GM12864 (cell line): ENCODE results near the gene RALBP1.
"Not testable (repeated sequence)": the region's sequence is repeated elsewhere in the genome, so short reads cannot be mapped to it uniquely, and the experiment has no call there.

Source experiments
- DNase-seq: peaks from one replicate; pipeline ENCODE4 v3.0.0-alpha.2; 2011; ENCODE audit warnings: low read depth
- H3K4me3 ChIP-seq: 2 replicates; pipeline ENCODE4 v1.5.1; 2011; ENCODE audit warnings: mild to moderate bottlenecking, low read depth, low read length, control low read depth
- TF ChIP-seq, protein P1 (sequence below): IDR thresholded peaks from 2 replicates; pipeline ENCODE4 v1.5.1; 2011; ENCODE audit warnings: low read depth, mild to moderate bottlenecking, moderate library complexity, low read length, control low read depth, inconsistent platforms; ENCODE audit errors: missing control alignments

Gene RALBP1

DNA sequence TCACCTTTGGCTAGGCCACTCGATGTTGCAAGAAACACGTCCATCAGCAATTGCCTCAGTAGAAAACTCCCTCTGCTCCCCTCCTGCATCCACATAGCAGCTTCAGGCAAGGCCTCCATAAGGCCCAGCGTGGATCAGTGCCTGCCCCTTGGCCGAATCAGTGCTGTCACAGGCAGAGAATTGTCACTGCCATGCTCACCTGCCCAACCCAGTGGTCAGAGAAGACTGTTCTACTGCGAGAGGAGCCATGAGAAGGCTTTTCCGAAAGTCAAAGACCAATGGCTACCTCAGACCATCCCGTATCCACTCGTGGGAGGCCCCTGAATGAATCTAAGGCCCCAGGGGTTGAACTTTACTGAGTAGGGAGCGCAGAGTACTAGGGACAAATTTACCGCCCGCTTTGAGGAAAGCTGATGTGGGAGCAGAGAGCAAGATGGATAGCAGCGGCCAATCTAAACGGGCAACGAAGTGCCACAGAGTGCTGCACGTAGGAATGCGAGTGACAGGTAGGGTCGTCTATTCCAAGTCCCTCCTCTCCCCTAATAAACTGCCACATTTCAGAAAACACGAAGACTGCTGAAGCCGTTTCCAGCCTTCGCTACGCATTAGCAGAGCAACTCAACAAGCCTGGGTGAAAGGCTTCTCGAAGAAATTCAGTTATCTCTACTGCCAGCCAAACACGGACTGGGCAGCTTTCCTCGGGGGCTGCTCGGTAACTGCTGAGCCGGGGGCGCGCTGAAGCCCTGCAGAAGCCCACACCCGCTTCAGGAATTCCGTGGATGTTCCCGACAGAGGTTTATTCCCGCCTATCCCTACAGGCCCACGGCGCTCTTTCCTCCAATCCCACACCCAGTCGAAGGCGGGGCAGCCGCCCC lies 968 bp upstream of the RALBP1 start:
- TF ChIP-seq, protein P1, sequence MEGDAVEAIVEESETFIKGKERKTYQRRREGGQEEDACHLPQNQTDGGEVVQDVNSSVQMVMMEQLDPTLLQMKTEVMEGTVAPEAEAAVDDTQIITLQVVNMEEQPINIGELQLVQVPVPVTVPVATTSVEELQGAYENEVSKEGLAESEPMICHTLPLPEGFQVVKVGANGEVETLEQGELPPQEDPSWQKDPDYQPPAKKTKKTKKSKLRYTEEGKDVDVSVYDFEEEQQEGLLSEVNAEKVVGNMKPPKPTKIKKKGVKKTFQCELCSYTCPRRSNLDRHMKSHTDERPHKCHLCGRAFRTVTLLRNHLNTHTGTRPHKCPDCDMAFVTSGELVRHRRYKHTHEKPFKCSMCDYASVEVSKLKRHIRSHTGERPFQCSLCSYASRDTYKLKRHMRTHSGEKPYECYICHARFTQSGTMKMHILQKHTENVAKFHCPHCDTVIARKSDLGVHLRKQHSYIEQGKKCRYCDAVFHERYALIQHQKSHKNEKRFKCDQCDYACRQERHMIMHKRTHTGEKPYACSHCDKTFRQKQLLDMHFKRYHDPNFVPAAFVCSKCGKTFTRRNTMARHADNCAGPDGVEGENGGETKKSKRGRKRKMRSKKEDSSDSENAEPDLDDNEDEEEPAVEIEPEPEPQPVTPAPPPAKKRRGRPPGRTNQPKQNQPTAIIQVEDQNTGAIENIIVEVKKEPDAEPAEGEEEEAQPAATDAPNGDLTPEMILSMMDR, result no peak
- no peak for DNase-seq
- peak overlapping the region; percentile 79 for H3K4me3 ChIP-seq

DNA sequence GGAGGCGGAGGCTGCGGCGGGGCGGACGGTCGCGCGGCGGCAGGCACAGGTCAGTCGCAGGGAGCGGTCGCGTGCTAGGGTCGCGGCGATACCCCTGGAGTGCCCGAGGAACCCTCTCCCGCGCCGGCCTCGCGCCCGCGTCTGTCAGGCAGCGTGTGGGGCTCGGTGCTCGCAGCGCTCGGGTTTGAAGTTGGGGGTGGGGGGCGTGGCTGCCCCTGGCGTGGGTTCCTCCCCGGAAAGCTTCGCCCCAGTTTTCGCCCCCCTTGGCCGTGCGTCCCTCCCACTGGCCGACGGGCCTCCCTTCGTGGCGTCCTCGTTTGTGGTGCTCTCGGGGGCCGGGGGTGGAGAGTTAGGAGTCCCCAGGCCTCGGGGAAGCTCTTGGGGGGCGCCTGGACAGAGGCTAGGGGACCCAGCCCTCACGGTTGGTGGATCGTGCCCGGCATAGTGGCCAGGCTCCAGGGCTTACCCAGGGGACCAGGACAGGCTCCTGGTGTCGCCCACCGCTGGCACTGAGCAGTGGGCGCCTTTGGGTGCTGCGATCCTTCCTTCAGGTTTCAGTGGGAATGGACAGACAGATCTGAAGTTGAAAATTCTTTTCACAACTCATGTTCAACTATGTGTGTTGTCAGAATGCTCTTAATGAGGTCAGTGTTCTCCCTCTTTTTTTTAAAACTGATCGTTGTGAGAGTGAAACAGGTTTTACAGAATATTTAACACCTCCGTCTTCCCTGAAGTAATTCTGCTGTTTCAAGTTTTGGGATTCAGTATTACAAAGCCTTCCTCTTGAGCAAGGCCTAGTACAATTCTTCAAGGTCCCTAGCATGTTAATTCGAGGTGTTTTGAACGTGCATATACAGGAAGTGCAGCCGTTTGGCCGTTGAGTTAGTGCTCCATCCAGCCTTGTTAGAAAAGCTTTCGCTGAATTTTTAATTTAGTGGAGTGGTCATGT lies 604 bp downstream of the RALBP1 start:
- peak overlapping the region; percentile 71 for H3K4me3 ChIP-seq
- TF ChIP-seq, protein P1, result no peak
- DNase-seq, result peak; percentile 34

DNA sequence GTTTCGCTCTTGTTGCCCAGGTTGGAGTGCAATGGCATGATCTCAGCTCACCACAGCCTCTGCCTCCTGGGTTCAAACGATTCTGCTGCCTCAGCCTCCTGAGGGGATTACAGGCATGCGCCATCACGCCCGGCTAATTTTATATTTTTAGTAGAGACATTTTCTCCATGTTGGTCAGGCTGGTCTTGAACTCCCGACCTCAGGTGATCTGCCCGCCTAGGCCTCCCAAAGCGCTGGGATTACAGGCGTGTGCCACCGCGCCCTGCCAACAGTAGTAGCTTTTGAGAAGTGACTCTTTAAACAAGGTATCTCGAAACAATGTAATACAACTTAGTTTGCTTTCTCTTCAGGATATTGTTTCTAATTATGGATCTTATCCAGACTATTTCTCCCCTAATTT lies 1.6 kb downstream of the RALBP1 start:
- DNase-seq, result not testable (repeated sequence)
- peak overlapping the region; percentile 71; the same call in 1 of the 2 replicates for H3K4me3 ChIP-seq

DNA sequence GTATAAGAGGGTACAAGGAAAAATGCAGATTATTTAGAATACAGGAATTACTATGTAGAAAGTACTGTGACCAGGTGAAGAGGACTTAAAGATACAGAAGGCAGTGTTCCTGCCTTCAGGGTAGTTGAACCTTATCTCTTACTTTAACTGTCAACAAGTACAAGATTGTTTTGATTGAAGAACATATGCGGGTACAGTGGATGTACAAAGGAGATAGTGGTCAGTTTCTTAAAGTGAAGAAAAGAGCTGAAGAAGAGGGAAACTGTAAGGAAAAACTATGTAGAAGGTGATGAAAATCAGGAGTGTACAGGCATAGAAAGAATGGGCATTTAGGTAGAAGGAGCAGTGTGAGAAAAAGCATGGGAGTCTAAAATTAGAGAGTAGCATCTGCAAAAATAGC lies 2.2 kb downstream of the RALBP1 start:
- DNase-seq, result no peak
- TF ChIP-seq, protein P1, result no peak
- H3K4me3 ChIP-seq, result no peak overlapping the region

DNA sequence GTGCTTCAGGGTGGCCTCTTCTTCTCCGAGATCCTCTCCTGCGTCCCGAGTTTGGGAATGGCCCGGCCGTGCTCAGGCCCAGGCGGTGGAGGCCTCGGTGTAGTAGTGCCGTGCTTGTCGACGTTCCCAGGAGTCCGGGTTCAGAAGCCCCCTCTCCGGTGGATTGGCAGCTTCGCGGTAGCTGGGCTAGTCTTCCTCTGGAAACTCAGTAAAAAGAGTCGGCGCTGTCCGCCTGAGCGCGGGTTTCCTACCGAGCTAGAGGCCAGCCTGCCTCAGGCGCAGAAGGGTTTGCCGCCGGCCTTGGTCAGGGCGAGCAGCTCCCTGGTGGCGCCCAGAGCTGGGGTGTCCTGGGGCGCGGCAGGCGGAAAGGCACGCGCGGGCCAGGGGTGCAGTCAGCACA lies 3.2 kb downstream of the RALBP1 start:
- DNase-seq, result no peak
- no peak overlapping the region for H3K4me3 ChIP-seq
- TF ChIP-seq, protein P1, result no peak

DNA sequence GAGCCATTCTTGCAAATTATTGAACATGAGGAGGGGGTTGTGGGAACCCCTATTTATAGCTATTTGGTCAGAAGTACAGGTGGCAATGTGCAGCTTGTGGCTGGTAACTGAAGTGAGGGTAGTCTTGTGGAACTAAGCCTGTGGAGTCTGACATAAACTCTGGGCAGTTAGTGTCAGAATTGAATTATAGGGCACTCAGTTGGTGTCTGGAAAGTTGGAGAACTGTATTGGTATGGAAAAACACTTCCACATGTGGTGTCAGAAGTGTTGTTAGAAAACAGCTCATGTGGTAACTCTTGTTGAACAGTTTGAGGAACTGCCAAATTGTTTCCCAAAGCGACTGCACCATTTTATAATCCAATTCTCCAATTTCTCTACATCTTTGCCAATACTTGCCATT lies 7.5 kb downstream of the RALBP1 start:
- DNase-seq, result no peak
- H3K4me3 ChIP-seq, result no peak overlapping the region
- TF ChIP-seq, protein P1, result no peak

DNA sequence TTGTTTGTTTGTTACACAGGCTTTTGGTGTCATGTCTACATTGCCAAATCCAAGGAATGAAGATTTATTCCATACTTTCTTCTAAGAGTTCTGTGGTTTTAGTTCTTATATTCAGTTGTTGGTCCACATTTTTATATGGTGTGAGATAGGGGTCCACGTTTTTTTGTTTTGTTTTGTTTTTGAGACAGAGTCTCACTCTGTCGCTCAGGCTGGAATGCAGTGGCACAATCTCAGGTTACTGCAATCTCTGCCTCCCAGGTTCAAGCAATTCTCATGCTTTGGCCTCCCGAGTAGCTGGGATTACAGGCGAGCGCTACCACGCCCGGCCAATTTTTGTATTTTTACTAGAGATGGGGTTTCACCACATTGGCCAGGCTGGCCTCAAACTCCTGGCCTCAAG lies 8.2 kb downstream of the RALBP1 start:
- TF ChIP-seq, protein P1, result no peak
- no peak overlapping the region for H3K4me3 ChIP-seq
- no peak for DNase-seq

DNA sequence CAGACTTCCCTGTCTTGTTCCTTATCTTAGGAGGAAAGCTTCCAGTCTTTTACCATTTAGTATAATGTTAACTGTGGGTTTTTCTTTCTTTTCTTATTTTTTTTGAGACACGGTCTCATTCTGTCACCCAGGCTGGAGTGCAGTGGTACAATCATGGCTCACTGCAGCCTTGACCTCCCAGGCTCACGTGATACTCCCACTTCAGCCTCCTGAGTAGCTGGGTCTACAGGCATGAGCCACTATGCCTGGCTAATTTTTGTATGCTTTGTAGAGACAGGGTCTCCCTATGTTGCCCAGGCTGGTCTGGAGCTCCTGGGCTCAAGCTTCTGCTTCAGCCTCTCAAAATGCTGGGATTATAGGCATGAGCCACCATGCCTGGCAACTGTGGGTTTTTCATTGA lies 9.5 kb downstream of the RALBP1 start:
- H3K4me3 ChIP-seq, DNase-seq: not testable (repeated sequence)
